ENCODE results near the gene MRPL38.

GRCh38 chr17:75931062-75931461 is 26.4 kb upstream of the MRPL38 start:
- TF ChIP-seq POLR2A (IDR thresholded peaks at IDR 0.05) (no peak), CTCF (IDR thresholded peaks at IDR 0.05) (no peak)
